Thoracic aorta (tissue), 2 donors: ENCODE measurements around the gene ZNHIT2. TPM values are rescaled to one million over a fixed set of nuclear protein-coding genes. Genes with fewer than 3 reads are reported as not detected.

Experiments
- ATAC-seq: fragments of 150-250 bp; one replicate; pipeline ENCODE4 v1.8.0; 2017; ENCODE audit warnings: low read depth; ENCODE audit not compliant: insufficient number of reproducible peaks, low FRiP score
- DNase-seq: peaks from one replicate; pipeline ENCODE4 v3.0.0-alpha.2; 2020; ENCODE audit warnings: low spot score
- H3K27ac ChIP-seq, 2 donors: fragments of 200-600 bp; sonication (generic); 1 replicate in 1 of 2; 2 replicates in 1 of 2; pipeline ENCODE4 v1.5.1; 2016; ENCODE audit warnings: mild to moderate bottlenecking in 2 of 2, moderate library complexity in 2 of 2
- H3K27me3 ChIP-seq: fragments of 200-600 bp; sonication (generic); replicated peaks from 2 replicates; pipeline ENCODE4 v1.6.0; 2016; ENCODE audit warnings: mild to moderate bottlenecking; ENCODE audit not compliant: insufficient read depth
- H3K36me3 ChIP-seq: fragments of 200-600 bp; sonication (generic); one replicate; pipeline ENCODE4 v1.5.1; 2016
- H3K4me1 ChIP-seq, 2 donors: fragments of 200-600 bp; sonication (generic); 1 replicate in 1 of 2; 2 replicates in 1 of 2; pipeline versions ENCODE4 v1.5.1 to v1.6.0; 2016; ENCODE audit warnings: low read depth in 2 of 2, mild to moderate bottlenecking in 1 of 2; ENCODE audit not compliant: control insufficient read depth in 1 of 2
- H3K4me3 ChIP-seq: fragments of 200-600 bp; sonication (generic); 2 replicates; pipeline ENCODE4 v1.5.1; 2016; ENCODE audit warnings: mild to moderate bottlenecking
- H3K9me3 ChIP-seq: fragments of 200-600 bp; sonication (generic); 2 replicates; pipeline ENCODE4 v1.5.1; 2016
- CTCF ChIP-seq: fragments of 200-600 bp; sonication (generic); IDR thresholded peaks from one replicate; pipeline ENCODE4 v1.5.1; 2019; ENCODE audit warnings: antibody characterized with exemption
- total RNA-seq, 2 donors: library from RNA; depleted of rRNA; stranded (reverse); fragments of >200 nt; gene quantifications; one replicate each; pipeline versions ENCODE4 v1.1.0 to v1.2.3, GENCODE V29; 2016

ZNHIT2 gene
- total RNA-seq, 2 donors from 2014 or later = 10.0 to 13.8 TPM

- Histone ChIP-seq H3K36me3 (peaks cover 25% of the 10 kb centered on the region), H3K9me3 (no peaks in the 10 kb centered on the region), H3K27ac (no peak overlapping the region), H3K27me3 (no peaks in the 10 kb centered on the region), H3K4me1 (peaks cover 4 to 27% of the 10 kb centered on the region in 2 donors), H3K4me3 (no peak overlapping the region)
- DNase-seq (no peak), ATAC-seq (no peak)
- TF ChIP-seq CTCF = no peak
These were observed 10.4 kb downstream of the ZNHIT2 start for GRCh38 chr11:65107078-65107477.

GRCh38 chr11:65104628-65105027 is 12.9 kb downstream of the ZNHIT2 start:
- H3K9me3 ChIP-seq = no peaks in the 10 kb centered on the region
- no peak overlapping the region for H3K4me3 ChIP-seq
- no peak for DNase-seq
- no peak overlapping the region for H3K27ac ChIP-seq
- H3K4me1 ChIP-seq = peaks cover 3 to 16% of the 10 kb centered on the region in 2 donors
- no peak for TF ChIP-seq CTCF
- no peaks in the 10 kb centered on the region for H3K27me3 ChIP-seq
- ATAC-seq = no peak
- H3K36me3 ChIP-seq = peaks cover 22% of the 10 kb centered on the region

GRCh38 chr11:65103476-65103875 is 14.0 kb downstream of the ZNHIT2 start:
- Histone ChIP-seq H3K27me3 (no peaks in the 10 kb centered on the region), H3K9me3 (no peaks in the 10 kb centered on the region), H3K27ac (no peak overlapping the region), H3K36me3 (peaks cover 11% of the 10 kb centered on the region), H3K4me1 (peaks cover 3 to 16% of the 10 kb centered on the region in 2 donors), H3K4me3 (no peak overlapping the region)
- no peak for TF ChIP-seq CTCF
- DNase-seq (no peak), ATAC-seq (no peak)

GRCh38 chr11:65102142-65103095 is 15.1 kb downstream of the ZNHIT2 start:
- H3K4me1 ChIP-seq = peaks cover 4 to 21% of the 10 kb centered on the region in 2 donors
- H3K27ac ChIP-seq = peak overlapping the region; percentile 43 to 48
- no peak overlapping the region for H3K4me3 ChIP-seq

More at GRCh38 chr11:65102142-65103095, 15.1 kb downstream of the ZNHIT2 start:
- Histone ChIP-seq H3K9me3 (no peaks in the 10 kb centered on the region), H3K36me3 (peaks cover under 1% of the 10 kb centered on the region), H3K27me3 (no peaks in the 10 kb centered on the region)
- DNase-seq (no peak), ATAC-seq (no peak)
- no peak for TF ChIP-seq CTCF
